Measurements from ENCODE around the gene ZNF879.

Gene ZNF879

DNA sequence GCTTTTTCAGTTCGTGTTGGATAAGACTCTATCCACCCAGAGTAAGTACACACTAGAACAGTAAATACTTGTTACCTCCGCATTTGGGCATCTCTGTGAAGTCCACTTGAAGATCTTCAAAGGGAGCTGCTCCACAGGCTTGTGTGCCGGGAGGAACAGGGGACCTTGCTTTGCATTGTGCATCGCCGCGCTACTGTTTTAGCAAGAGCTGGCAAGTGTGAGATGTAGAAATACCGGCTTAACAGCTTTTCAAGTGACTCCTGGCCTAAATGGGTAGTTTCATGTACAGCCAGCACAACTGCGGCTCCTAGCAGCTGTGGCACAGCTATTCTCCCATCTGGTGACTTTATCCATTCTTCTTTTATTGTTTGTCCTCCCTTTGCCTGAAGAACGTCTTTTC lies 28.2 kb downstream of the ZNF879 start:
- H3K9me3 ChIP-seq (replicated peaks; ENCODE audit: insufficient read depth, low read length), result no peaks in the 10 kb centered on the region

DNA sequence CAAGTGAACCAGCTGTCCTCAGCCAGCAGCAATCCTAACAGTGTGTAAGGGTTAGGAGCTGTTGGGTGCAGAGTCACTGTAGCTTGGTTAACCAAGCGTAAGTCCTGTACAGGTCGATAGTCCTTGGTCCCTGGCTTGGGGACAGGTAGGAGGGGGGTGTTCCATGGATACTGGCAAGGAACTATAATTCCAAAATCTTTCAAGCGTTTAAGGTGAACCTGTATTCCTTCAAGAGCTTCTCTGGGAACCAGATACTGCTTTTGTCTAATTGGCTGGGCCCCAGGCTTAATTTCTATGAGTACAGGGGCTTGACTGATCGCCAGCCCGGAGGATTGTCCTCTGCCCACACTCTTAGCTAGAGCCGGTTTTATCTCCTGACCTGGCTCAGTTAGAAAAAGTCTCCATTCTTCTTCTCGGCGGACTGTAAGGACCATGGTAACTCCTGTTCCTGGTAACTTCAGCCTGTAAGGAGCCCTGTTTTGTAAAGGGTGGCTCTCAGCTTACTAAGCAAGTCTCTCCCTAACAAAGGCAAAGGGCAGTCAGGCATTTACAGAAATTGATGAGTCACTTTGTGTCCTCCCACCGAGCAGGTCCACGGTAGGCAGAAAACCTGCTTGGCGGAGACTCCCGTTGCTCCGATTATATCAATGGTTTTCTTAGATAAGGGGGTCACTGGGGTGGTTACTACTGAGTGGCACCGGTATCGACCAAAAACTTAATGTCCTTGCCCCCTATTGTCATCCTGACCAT lies 30.6 kb downstream of the ZNF879 start:
- Histone ChIP-seq H3K36me3 (replicated peaks; ENCODE audit: insufficient read depth, low read length) (no peaks in the 10 kb centered on the region), H3K79me2 (ENCODE audit: low read length) (no peaks in the 10 kb centered on the region), H3K9me2 (replicated peaks; ENCODE audit: insufficient read depth, low read length) (no peaks in the 10 kb centered on the region), H3K9ac (ENCODE audit: low read length) (no peak overlapping the region), H4K20me1 (ENCODE audit: insufficient read depth, low read length) (no peaks in the 10 kb centered on the region), H3F3A (ENCODE audit: insufficient read depth, low read length) (no peaks in the 10 kb centered on the region), H3K9me3 (replicated peaks; ENCODE audit: insufficient read depth, low read length) (no peaks in the 10 kb centered on the region), H3K4me3 (ENCODE audit: low read length) (no peak overlapping the region), H2AFZ (ENCODE audit: low read length) (no peak overlapping the region), H3K4me2 (ENCODE audit: low read depth, low read length) (no peak overlapping the region), H3K27me3 (replicated peaks; ENCODE audit: insufficient read depth, low read length) (peaks cover 16% of the 10 kb centered on the region; the same call in 1 of the 2 replicates), H3K4me1 (ENCODE audit: low read length) (no peaks in the 10 kb centered on the region), H3K27ac (ENCODE audit: low read length) (no peak overlapping the region)
- no peak for DNase-seq
- no peak for TF ChIP-seq EZH2 (optimal IDR thresholded peaks at IDR 0.05; ENCODE audit: low read depth, low read length)
- no peak for TF ChIP-seq EZH2phosphoT487 (IDR thresholded peaks at IDR 0.05; ENCODE audit: low read length)
- TF ChIP-seq, protein P1, sequence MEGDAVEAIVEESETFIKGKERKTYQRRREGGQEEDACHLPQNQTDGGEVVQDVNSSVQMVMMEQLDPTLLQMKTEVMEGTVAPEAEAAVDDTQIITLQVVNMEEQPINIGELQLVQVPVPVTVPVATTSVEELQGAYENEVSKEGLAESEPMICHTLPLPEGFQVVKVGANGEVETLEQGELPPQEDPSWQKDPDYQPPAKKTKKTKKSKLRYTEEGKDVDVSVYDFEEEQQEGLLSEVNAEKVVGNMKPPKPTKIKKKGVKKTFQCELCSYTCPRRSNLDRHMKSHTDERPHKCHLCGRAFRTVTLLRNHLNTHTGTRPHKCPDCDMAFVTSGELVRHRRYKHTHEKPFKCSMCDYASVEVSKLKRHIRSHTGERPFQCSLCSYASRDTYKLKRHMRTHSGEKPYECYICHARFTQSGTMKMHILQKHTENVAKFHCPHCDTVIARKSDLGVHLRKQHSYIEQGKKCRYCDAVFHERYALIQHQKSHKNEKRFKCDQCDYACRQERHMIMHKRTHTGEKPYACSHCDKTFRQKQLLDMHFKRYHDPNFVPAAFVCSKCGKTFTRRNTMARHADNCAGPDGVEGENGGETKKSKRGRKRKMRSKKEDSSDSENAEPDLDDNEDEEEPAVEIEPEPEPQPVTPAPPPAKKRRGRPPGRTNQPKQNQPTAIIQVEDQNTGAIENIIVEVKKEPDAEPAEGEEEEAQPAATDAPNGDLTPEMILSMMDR (IDR thresholded peaks at IDR 0.05; ENCODE audit: low read length), result no peak

More for the DNA sequence above, 28.2 kb downstream of the ZNF879 start:
- Histone ChIP-seq H3K27me3 (replicated peaks; ENCODE audit: insufficient read depth, low read length) (peaks cover 16% of the 10 kb centered on the region; the same call in 1 of the 2 replicates), H3K9me2 (replicated peaks; ENCODE audit: insufficient read depth, low read length) (no peaks in the 10 kb centered on the region), H2AFZ (ENCODE audit: low read length) (no peak overlapping the region), H3K36me3 (replicated peaks; ENCODE audit: insufficient read depth, low read length) (no peaks in the 10 kb centered on the region), H3K4me3 (ENCODE audit: low read length) (no peak overlapping the region), H3K4me2 (ENCODE audit: low read depth, low read length) (no peak overlapping the region), H4K20me1 (ENCODE audit: insufficient read depth, low read length) (no peaks in the 10 kb centered on the region), H3K27ac (ENCODE audit: low read length) (no peak overlapping the region), H3K79me2 (ENCODE audit: low read length) (no peaks in the 10 kb centered on the region), H3F3A (ENCODE audit: insufficient read depth, low read length) (no peaks in the 10 kb centered on the region), H3K9ac (ENCODE audit: low read length) (no peak overlapping the region), H3K4me1 (ENCODE audit: low read length) (no peaks in the 10 kb centered on the region)
- no peak for DNase-seq
- TF ChIP-seq EZH2phosphoT487 (IDR thresholded peaks at IDR 0.05; ENCODE audit: low read length), result no peak
- no peak for TF ChIP-seq EZH2 (optimal IDR thresholded peaks at IDR 0.05; ENCODE audit: low read depth, low read length)
- TF ChIP-seq, protein P1 (IDR thresholded peaks at IDR 0.05; ENCODE audit: low read length), result no peak

DNA sequence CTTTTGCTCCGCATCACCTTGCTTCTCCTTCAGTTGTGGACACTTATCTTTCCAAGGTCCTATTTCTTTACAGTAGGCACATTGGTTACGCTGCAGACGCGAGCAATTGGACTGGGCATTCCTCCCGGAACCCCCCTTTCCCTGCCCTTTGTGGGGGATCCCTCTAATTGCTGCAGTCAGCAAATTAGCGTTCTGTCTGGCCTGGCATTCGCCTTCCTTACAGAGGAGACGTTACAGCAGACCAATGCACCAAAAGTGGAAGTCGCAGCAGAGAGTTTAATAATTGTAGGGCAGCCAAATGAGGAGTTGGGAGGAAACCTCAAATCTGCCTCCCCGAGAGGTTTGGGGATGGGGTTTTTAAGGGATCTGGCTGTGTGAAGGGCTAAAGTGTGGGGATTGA lies 31.3 kb downstream of the ZNF879 start:
- Histone ChIP-seq H2AFZ (ENCODE audit: low read length) (no peak overlapping the region), H3K4me2 (ENCODE audit: low read depth, low read length) (no peak overlapping the region), H3K27me3 (replicated peaks; ENCODE audit: insufficient read depth, low read length) (peaks cover 16% of the 10 kb centered on the region; the same call in 1 of the 2 replicates), H3K36me3 (replicated peaks; ENCODE audit: insufficient read depth, low read length) (no peaks in the 10 kb centered on the region), H3F3A (ENCODE audit: insufficient read depth, low read length) (no peaks in the 10 kb centered on the region), H3K4me3 (ENCODE audit: low read length) (no peak overlapping the region), H3K4me1 (ENCODE audit: low read length) (no peaks in the 10 kb centered on the region), H3K9me3 (replicated peaks; ENCODE audit: insufficient read depth, low read length) (no peaks in the 10 kb centered on the region), H3K9me2 (replicated peaks; ENCODE audit: insufficient read depth, low read length) (no peaks in the 10 kb centered on the region), H3K27ac (ENCODE audit: low read length) (no peak overlapping the region), H3K79me2 (ENCODE audit: low read length) (no peaks in the 10 kb centered on the region), H4K20me1 (ENCODE audit: insufficient read depth, low read length) (no peaks in the 10 kb centered on the region), H3K9ac (ENCODE audit: low read length) (no peak overlapping the region)
- TF ChIP-seq EZH2 (optimal IDR thresholded peaks at IDR 0.05; ENCODE audit: low read depth, low read length) (no peak), EZH2phosphoT487 (IDR thresholded peaks at IDR 0.05; ENCODE audit: low read length) (no peak)
- TF ChIP-seq, protein P1 (IDR thresholded peaks at IDR 0.05; ENCODE audit: low read length), result no peak
- no peak for DNase-seq
